Muscle layer of colon (tissue), 2 donors: ENCODE results near the gene TCIRG1.
A peak's percentile ranks its signal among the peaks of the same experiment; 100 is the strongest.

Experiments
- H3K27ac ChIP-seq: one replicate; pipeline ENCODE4 v1.7.0; 2013; ENCODE audit warnings: low read depth, mild to moderate bottlenecking, low read length, moderate library complexity
- H3K27me3 ChIP-seq, 2 donors: one replicate each; pipeline ENCODE4 v1.7.0; 2013; ENCODE audit warnings: low read length in 2 of 2, mild to moderate bottlenecking in 2 of 2; ENCODE audit not compliant: insufficient read depth in 2 of 2, control insufficient read depth in 1 of 2
- H3K36me3 ChIP-seq: one replicate; pipeline ENCODE4 v1.7.0; 2013; ENCODE audit warnings: mild to moderate bottlenecking, low read length; ENCODE audit not compliant: insufficient read depth
- H3K4me1 ChIP-seq: one replicate; pipeline ENCODE4 v1.7.0; 2013; ENCODE audit warnings: mild to moderate bottlenecking, low read length; ENCODE audit not compliant: insufficient read depth
- H3K4me3 ChIP-seq, 2 donors: one replicate each; pipeline ENCODE4 v1.7.0; 2013; ENCODE audit warnings: low read length in 2 of 2, low read depth in 1 of 2, mild to moderate bottlenecking in 1 of 2, moderate library complexity in 1 of 2
- H3K9ac ChIP-seq: one replicate; pipeline ENCODE4 v1.7.0; 2013; ENCODE audit warnings: low read length
- H3K9me3 ChIP-seq: one replicate; pipeline ENCODE4 v1.7.0; 2013; ENCODE audit warnings: mild to moderate bottlenecking, low read length
- donor health status: abdominal sarcoma.
- donor health status: Adenocarcinoma of cecum.

TCIRG1 gene

DNA sequence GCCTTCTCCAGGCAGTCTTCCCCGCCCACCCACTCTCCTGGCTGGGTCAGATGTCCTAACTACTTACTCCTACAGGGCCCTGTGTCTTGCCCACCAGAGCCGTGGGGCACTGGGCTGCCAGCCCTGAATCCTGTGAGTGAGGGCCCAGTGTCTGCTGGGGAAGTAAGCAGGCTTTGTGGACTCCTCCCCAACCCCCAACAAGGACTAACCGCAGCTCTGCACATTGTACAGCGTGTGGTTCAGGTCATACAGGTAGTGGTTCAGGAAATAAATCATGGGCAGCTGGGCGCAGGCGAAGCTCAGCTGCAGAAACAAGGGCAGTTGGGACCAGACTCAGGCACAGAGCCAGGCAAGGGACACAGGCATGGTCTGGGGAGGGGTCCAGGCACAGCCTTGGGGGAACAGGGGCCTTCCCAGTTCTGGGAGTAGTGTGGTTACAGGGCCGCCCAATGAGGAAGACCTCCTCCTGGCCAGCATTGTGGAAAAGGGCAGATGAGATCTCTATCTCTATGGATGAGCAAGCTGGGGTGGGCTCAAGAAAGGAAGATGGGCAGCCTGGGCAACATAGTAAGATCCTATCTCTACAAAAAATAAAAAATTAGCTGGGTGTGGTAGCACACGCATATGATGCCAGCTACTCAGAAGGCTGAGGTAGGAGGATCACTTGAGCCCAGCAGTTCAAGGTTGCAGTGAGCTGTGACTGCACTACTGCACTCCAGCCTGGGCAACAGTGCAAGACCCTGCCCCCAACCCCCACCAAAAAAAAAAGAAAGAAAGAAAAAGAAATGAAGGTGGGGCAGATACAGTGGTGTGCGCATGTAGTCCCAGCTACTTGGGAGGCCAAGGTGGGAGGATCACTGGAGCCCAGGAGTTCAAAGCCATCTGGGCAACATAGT, 40.4 kb upstream of the TCIRG1 start:
- Histone ChIP-seq H3K9me3 (no peaks in the 10 kb centered on the region), H3K27ac (no peak overlapping the region), H3K4me1 (no peaks in the 10 kb centered on the region), H3K9ac (no peak overlapping the region), H3K27me3 (no peaks in the 10 kb centered on the region), H3K36me3 (no peaks in the 10 kb centered on the region), H3K4me3 (no peak overlapping the region)

DNA sequence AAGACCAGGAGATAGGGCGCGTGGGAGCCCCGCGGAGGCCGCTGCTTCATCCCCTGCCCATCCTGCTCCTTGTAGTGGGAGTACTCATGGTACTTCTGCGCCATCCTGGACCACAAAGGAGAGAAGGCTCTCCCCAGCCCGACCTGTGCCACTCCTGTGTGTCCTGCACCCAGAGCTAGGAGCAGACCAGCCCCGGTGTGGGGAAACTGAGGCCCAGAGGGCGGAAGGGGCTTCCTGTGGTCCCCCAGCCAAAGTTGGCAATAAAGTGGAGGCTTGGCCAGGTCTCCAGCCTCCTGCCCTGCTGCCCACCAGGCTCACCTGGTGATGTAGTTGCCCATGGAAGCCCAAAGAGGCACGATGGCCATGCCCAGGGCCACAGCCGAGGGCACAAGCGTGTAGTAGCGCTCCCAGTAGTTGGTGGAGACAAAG, 39.6 kb upstream of the TCIRG1 start:
- H3K9ac ChIP-seq = no peak overlapping the region
- no peaks in the 10 kb centered on the region for H3K27me3 ChIP-seq
- H3K4me1 ChIP-seq = no peaks in the 10 kb centered on the region
- no peaks in the 10 kb centered on the region for H3K9me3 ChIP-seq
- H3K36me3 ChIP-seq = no peaks in the 10 kb centered on the region
- no peak overlapping the region for H3K27ac ChIP-seq
- no peak overlapping the region for H3K4me3 ChIP-seq

- H3K36me3 ChIP-seq = no peaks in the 10 kb centered on the region
- H3K27me3 ChIP-seq = no peaks in the 10 kb centered on the region
- no peaks in the 10 kb centered on the region for H3K9me3 ChIP-seq
- no peak overlapping the region for H3K27ac ChIP-seq
- no peak overlapping the region for H3K9ac ChIP-seq
- no peaks in the 10 kb centered on the region for H3K4me1 ChIP-seq
- H3K4me3 ChIP-seq = no peak overlapping the region
Observed at GRCh38 chr11:67999704-68000103, 39.1 kb upstream of the TCIRG1 start.

GRCh38 chr11:68002575-68002937, 36.3 kb upstream of the TCIRG1 start:
- Histone ChIP-seq H3K9me3 (no peaks in the 10 kb centered on the region), H3K36me3 (no peaks in the 10 kb centered on the region), H3K27me3 (no peaks in the 10 kb centered on the region), H3K9ac (no peak overlapping the region), H3K4me1 (no peaks in the 10 kb centered on the region), H3K27ac (no peak overlapping the region), H3K4me3 (no peak overlapping the region)

DNA sequence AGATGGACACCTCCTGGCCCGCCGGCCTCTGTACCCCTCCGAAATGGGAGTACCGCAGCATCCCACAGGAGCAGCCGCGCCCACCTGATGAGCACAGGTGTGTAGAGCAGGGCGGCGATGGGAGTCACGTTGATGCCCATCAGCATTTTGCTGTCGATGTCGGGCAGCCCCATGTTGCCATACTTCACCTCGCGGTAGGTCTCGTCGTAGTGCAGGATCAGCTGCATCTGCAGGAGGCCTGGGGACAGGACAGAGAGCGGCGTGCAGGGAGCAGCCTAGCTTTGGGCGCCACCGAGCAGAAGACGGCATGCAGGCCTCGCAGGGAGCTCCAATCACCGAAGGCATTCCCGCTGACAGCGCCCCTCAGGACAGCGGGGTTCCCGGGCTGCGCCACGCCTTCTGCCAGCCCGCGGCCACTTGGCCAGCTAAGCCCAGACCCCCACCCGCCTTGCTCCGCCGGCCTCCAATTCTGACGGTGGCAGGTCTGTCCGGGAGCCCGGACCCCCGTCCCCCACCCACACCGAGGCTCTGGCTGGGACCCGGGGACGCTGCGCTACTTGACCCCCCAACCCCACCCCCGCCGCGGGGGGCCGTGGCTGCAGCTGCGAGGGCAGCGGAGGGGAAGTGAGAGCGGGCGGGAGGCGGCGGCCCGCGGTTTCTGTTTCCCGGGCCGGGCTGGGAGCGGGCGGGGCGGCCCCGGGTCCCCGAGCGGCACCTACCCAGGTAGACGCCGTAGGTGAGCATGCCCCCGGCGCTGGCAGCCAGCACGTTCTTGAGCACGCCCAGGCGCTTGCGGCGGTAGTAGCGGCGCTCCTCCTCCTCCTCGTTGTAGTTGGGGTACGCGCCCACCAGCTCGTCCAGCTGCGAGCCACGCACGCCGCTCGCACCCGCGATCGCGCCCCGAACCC, 35.6 kb upstream of the TCIRG1 start:
- Histone ChIP-seq H3K27me3 (no peaks in the 10 kb centered on the region), H3K4me1 (no peaks in the 10 kb centered on the region), H3K27ac (peak overlapping the region; percentile 14), H3K4me3 (peak overlapping the region; percentile 43 to 54), H3K9ac (no peak overlapping the region), H3K9me3 (no peaks in the 10 kb centered on the region), H3K36me3 (no peaks in the 10 kb centered on the region)

- H3K4me3 ChIP-seq = peak within 1 kb of the TSS; percentile 43 to 54
- no peaks in the 10 kb centered on the region for H3K27me3 ChIP-seq
- no peaks in the 10 kb centered on the region for H3K36me3 ChIP-seq
- no peaks in the 10 kb centered on the region for H3K4me1 ChIP-seq
- no peak within 1 kb of the TSS for H3K9ac ChIP-seq
- H3K27ac ChIP-seq = peak within 1 kb of the TSS; percentile 14
- no peaks in the 10 kb centered on the region for H3K9me3 ChIP-seq
Observed at GRCh38 chr11:68003846-68004550, 34.8 kb upstream of the TCIRG1 start, which contains the start of gene UNC93B1. Gene UNC93B1 (minus strand): TSS chr11:68004097. CDS start chr11:68004043, 54 bp downstream.

GRCh38 chr11:68004551-68005335, 34.1 kb upstream of the TCIRG1 start:
- no peaks in the 10 kb centered on the region for H3K9me3 ChIP-seq
- H3K4me1 ChIP-seq = peaks cover 7% of the 10 kb centered on the region
- H3K27ac ChIP-seq = no peak overlapping the region
- no peak overlapping the region for H3K9ac ChIP-seq
- H3K27me3 ChIP-seq = no peaks in the 10 kb centered on the region
- peak overlapping the region in 1 of 2 donors; percentile 29 for H3K4me3 ChIP-seq
- H3K36me3 ChIP-seq = no peaks in the 10 kb centered on the region

DNA sequence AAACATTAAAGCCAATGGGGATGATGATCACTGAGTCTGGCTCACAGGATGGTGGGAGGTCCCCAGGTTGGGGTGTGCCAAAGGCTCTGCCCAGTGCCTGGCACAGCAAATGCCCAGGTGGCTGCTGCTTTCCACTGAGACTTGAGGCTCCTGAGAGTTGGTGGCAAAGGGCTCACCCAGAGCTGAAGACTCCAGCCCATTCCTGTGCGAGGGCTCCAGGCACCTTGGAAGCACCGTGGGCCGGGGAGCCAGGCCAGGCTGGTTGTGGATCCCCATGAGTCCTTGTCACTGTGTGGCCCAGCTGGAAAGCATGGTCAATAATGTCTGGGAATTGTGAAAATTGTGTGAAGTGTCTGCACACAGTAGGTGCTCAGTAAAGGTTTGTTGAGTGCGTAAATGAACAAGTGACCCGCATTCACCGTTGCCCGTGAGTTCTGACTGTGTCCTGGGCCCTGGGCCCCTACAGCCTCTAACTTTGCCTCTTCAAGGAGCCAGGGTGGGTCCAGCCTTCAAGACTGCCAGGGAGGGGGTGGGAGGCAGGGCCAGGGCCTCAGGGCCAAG, 32.1 kb upstream of the TCIRG1 start:
- Histone ChIP-seq H3K9ac (no peak overlapping the region), H3K4me1 (peaks cover 23% of the 10 kb centered on the region), H3K36me3 (no peaks in the 10 kb centered on the region), H3K27me3 (no peaks in the 10 kb centered on the region), H3K4me3 (no peak overlapping the region), H3K9me3 (no peaks in the 10 kb centered on the region), H3K27ac (no peak overlapping the region)

GRCh38 chr11:68007498-68008380, 31.1 kb upstream of the TCIRG1 start:
- Histone ChIP-seq H3K9me3 (no peaks in the 10 kb centered on the region), H3K4me1 (peaks cover 23% of the 10 kb centered on the region), H3K4me3 (no peak overlapping the region), H3K9ac (no peak overlapping the region), H3K27me3 (no peaks in the 10 kb centered on the region), H3K36me3 (no peaks in the 10 kb centered on the region), H3K27ac (no peak overlapping the region)
